ENCODE measurements around the gene PALLD. TPM values are rescaled to one million over a fixed set of nuclear protein-coding genes. Genes with fewer than 3 reads are reported as not detected.

The PALLD gene
- total RNA-seq, 2 experiments from 2014 or later, result 1.2 to 1.3 TPM

- CTCF ChIA-PET, result no interaction called here
- Mint-ChIP-seq H3K27ac (no peak overlapping the region), H3K4me3 (no peak overlapping the region), H3K9me3 (ENCODE audit: insufficient read depth) (no peaks in the 10 kb centered on the region), H3K36me3 (ENCODE audit: low read depth) (no peaks in the 10 kb centered on the region), H3K4me1 (ENCODE audit: low read depth) (no peaks in the 10 kb centered on the region), H3K27me3 (ENCODE audit: low read depth) (peaks cover 5% of the 10 kb centered on the region)
- DNase-seq (no peak), ATAC-seq (no peak)
- POLR2A ChIA-PET, result no interaction called here
Measured at GRCh38 chr4:168766604-168767316, 269.9 kb downstream of the PALLD start.

- ATAC-seq, result no peak
- Mint-ChIP-seq H3K4me3 (no peak overlapping the region), H3K4me1 (ENCODE audit: low read depth) (no peaks in the 10 kb centered on the region), H3K36me3 (ENCODE audit: low read depth) (no peaks in the 10 kb centered on the region), H3K9me3 (ENCODE audit: insufficient read depth) (no peaks in the 10 kb centered on the region), H3K27ac (no peak overlapping the region), H3K27me3 (ENCODE audit: low read depth) (peaks cover 5% of the 10 kb centered on the region)
- ChIA-PET CTCF (no interaction called here), POLR2A (no interaction called here)
- DNase-seq, result no peak
Measured at GRCh38 chr4:168769416-168769815, 272.6 kb downstream of the PALLD start.

GRCh38 chr4:168769837-168770236 is 273.0 kb downstream of the PALLD start:
- ATAC-seq (no peak), DNase-seq (no peak)
- H3K4me1 Mint-ChIP-seq (ENCODE audit: low read depth), result no peaks in the 10 kb centered on the region
- peaks cover 5% of the 10 kb centered on the region for H3K27me3 Mint-ChIP-seq (ENCODE audit: low read depth)
- no peaks in the 10 kb centered on the region for H3K9me3 Mint-ChIP-seq (ENCODE audit: insufficient read depth)
- no peaks in the 10 kb centered on the region for H3K36me3 Mint-ChIP-seq (ENCODE audit: low read depth)
- no peak overlapping the region for H3K27ac Mint-ChIP-seq
- POLR2A ChIA-PET, result no interaction called here
- CTCF ChIA-PET, result no interaction called here
- no peak overlapping the region for H3K4me3 Mint-ChIP-seq

- ChIA-PET POLR2A (no interaction called here), CTCF (no interaction called here)
- ATAC-seq (no peak), DNase-seq (no peak)
- no peaks in the 10 kb centered on the region for H3K4me1 Mint-ChIP-seq (ENCODE audit: low read depth)
- H3K27ac Mint-ChIP-seq, result no peak overlapping the region
- H3K4me3 Mint-ChIP-seq, result no peak overlapping the region
- peaks cover 1% of the 10 kb centered on the region for H3K9me3 Mint-ChIP-seq (ENCODE audit: insufficient read depth)
- H3K36me3 Mint-ChIP-seq (ENCODE audit: low read depth), result no peaks in the 10 kb centered on the region
- H3K27me3 Mint-ChIP-seq (ENCODE audit: low read depth), result peaks cover 5% of the 10 kb centered on the region
Measured at GRCh38 chr4:168771251-168771650, 274.4 kb downstream of the PALLD start.

GRCh38 chr4:168773388-168774195 is 276.7 kb downstream of the PALLD start:
- peaks cover 5% of the 10 kb centered on the region for H3K27me3 Mint-ChIP-seq (ENCODE audit: low read depth)
- no peak overlapping the region for H3K27ac Mint-ChIP-seq
- H3K9me3 Mint-ChIP-seq (ENCODE audit: insufficient read depth), result peaks cover 4% of the 10 kb centered on the region
- no peak overlapping the region for H3K4me3 Mint-ChIP-seq
- H3K4me1 Mint-ChIP-seq (ENCODE audit: low read depth), result no peaks in the 10 kb centered on the region
- DNase-seq (no peak), ATAC-seq (no peak)
- CTCF ChIA-PET, result no interaction called here
- POLR2A ChIA-PET, result no interaction called here
- H3K36me3 Mint-ChIP-seq (ENCODE audit: low read depth), result no peaks in the 10 kb centered on the region

GRCh38 chr4:168776382-168776781 is 279.5 kb downstream of the PALLD start:
- no peaks in the 10 kb centered on the region for H3K4me1 Mint-ChIP-seq (ENCODE audit: low read depth)
- POLR2A ChIA-PET, result no interaction called here
- no peaks in the 10 kb centered on the region for H3K36me3 Mint-ChIP-seq (ENCODE audit: low read depth)
- DNase-seq, result no peak
- peaks cover 4% of the 10 kb centered on the region for H3K9me3 Mint-ChIP-seq (ENCODE audit: insufficient read depth)
- H3K27me3 Mint-ChIP-seq (ENCODE audit: low read depth), result peaks cover 2% of the 10 kb centered on the region
- no peak overlapping the region for H3K27ac Mint-ChIP-seq
- no peak for ATAC-seq
- CTCF ChIA-PET, result no interaction called here
- no peak overlapping the region for H3K4me3 Mint-ChIP-seq

GRCh38 chr4:168777277-168777965 is 280.6 kb downstream of the PALLD start:
- H3K27ac Mint-ChIP-seq, result no peak overlapping the region
- H3K27me3 Mint-ChIP-seq (ENCODE audit: low read depth), result peaks cover 2% of the 10 kb centered on the region
- H3K9me3 Mint-ChIP-seq (ENCODE audit: insufficient read depth), result peaks cover 4% of the 10 kb centered on the region
- ChIA-PET CTCF (no interaction called here), POLR2A (no interaction called here)
- no peak for DNase-seq
- H3K4me3 Mint-ChIP-seq, result no peak overlapping the region
- no peaks in the 10 kb centered on the region for H3K4me1 Mint-ChIP-seq (ENCODE audit: low read depth)
- ATAC-seq, result no peak
- no peaks in the 10 kb centered on the region for H3K36me3 Mint-ChIP-seq (ENCODE audit: low read depth)

- CTCF ChIA-PET, result no interaction called here
- Mint-ChIP-seq H3K4me1 (ENCODE audit: low read depth) (no peaks in the 10 kb centered on the region), H3K36me3 (ENCODE audit: low read depth) (no peaks in the 10 kb centered on the region), H3K9me3 (ENCODE audit: insufficient read depth) (peaks cover 2% of the 10 kb centered on the region), H3K27me3 (ENCODE audit: low read depth) (no peaks in the 10 kb centered on the region), H3K27ac (no peak overlapping the region), H3K4me3 (no peak overlapping the region)
- POLR2A ChIA-PET, result no interaction called here
- ATAC-seq (no peak), DNase-seq (no peak)
Measured at GRCh38 chr4:168781341-168781740, 284.5 kb downstream of the PALLD start.

DNA sequence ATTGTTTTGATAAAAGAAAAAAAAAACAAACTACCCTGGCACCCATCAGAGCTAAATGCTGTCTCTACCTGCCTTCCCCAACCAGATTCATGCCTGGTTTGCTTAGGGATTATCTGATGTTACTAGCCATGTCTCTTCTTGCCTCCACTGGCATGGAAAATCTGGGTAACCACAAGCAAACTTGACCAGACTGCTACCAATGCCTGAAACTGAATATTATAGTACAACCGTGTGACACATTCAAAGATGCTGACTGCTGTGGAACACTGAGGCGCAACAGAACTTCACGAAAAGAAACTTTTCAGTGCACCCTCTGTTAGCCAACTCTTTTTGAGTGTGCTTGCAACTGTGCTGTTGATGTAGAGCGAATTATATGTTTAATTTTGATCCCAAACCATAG is 285.1 kb downstream of the PALLD start:
- no peak overlapping the region for H3K27ac Mint-ChIP-seq
- H3K36me3 Mint-ChIP-seq (ENCODE audit: low read depth), result no peaks in the 10 kb centered on the region
- no peak overlapping the region for H3K4me3 Mint-ChIP-seq
- no peaks in the 10 kb centered on the region for H3K4me1 Mint-ChIP-seq (ENCODE audit: low read depth)
- ChIA-PET POLR2A (no interaction called here), CTCF (no interaction called here)
- no peaks in the 10 kb centered on the region for H3K9me3 Mint-ChIP-seq (ENCODE audit: insufficient read depth)
- no peak for ATAC-seq
- H3K27me3 Mint-ChIP-seq (ENCODE audit: low read depth), result peaks cover 2% of the 10 kb centered on the region
- no peak for DNase-seq

- ATAC-seq, result no peak
- DNase-seq, result no peak
- Mint-ChIP-seq H3K4me3 (no peak overlapping the region), H3K36me3 (ENCODE audit: low read depth) (no peaks in the 10 kb centered on the region), H3K9me3 (ENCODE audit: insufficient read depth) (no peaks in the 10 kb centered on the region), H3K4me1 (ENCODE audit: low read depth) (no peaks in the 10 kb centered on the region), H3K27ac (no peak overlapping the region), H3K27me3 (ENCODE audit: low read depth) (peaks cover 2% of the 10 kb centered on the region)
- POLR2A ChIA-PET, result no interaction called here
- CTCF ChIA-PET, result no interaction called here
Measured at GRCh38 chr4:168782439-168782838, 285.6 kb downstream of the PALLD start.

GRCh38 chr4:168784786-168785461 is 288.1 kb downstream of the PALLD start:
- Mint-ChIP-seq H3K27me3 (ENCODE audit: low read depth) (peaks cover 2% of the 10 kb centered on the region), H3K4me1 (ENCODE audit: low read depth) (no peaks in the 10 kb centered on the region), H3K36me3 (ENCODE audit: low read depth) (no peaks in the 10 kb centered on the region), H3K9me3 (ENCODE audit: insufficient read depth) (no peaks in the 10 kb centered on the region), H3K27ac (no peak overlapping the region), H3K4me3 (no peak overlapping the region)
- DNase-seq (no peak), ATAC-seq (no peak)
- CTCF ChIA-PET, result no interaction called here
- POLR2A ChIA-PET, result no interaction called here

DNA sequence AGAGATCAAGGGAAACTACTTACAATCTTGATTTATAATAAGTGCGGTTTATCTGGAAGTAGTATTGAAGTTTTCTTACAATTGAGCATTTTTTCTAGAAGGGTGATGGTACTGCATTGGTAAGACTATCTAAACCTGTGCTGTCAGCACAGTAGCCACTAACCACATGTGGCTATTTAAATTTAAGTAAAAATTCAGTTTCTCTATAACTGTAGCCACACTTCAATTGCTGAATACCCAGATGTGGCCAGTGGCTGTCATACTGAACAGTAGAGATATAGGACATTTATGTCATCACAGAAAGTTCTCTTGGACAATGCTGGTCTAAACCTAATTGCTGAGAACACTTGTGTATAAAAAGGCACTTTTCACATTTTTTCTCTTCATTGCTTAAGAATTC is 290.5 kb downstream of the PALLD start:
- H3K4me3 Mint-ChIP-seq, result no peak overlapping the region
- no peak for ATAC-seq
- ChIA-PET POLR2A (no interaction called here), CTCF (no interaction called here)
- H3K27me3 Mint-ChIP-seq (ENCODE audit: low read depth), result peaks cover 2% of the 10 kb centered on the region
- no peak for DNase-seq
- H3K4me1 Mint-ChIP-seq (ENCODE audit: low read depth), result no peaks in the 10 kb centered on the region
- no peaks in the 10 kb centered on the region for H3K36me3 Mint-ChIP-seq (ENCODE audit: low read depth)
- H3K27ac Mint-ChIP-seq, result no peak overlapping the region
- no peaks in the 10 kb centered on the region for H3K9me3 Mint-ChIP-seq (ENCODE audit: insufficient read depth)
